Measurements from ENCODE around the gene TRIM42. TPM values are rescaled to one million over a fixed set of nuclear protein-coding genes. Genes with fewer than 3 reads are reported as not detected.

Gene TRIM42
- not detected for total RNA-seq

- WGBS, 2 donors (ENCODE audit: low coverage in 1 of 2): 54% methylated on average over 2 of the region's 2 CpGs; no CpG with 5 or more reads in 1 of the 2 donors
- TF ChIP-seq POLR2AphosphoS5 (IDR thresholded peaks at IDR 0.05) (no peak), CTCF (IDR thresholded peaks at IDR 0.05) (no peak), EP300 (IDR thresholded peaks at IDR 0.05) (no peak), POLR2A (IDR thresholded peaks at IDR 0.05) (no peak)
These were observed at the start of gene TRIM42 for GRCh38 chr3:140677764-140678163. TRIM42 (plus strand) TSS chr3:140678064; CDS start chr3:140678230, 166 bp downstream.

GRCh38 chr3:140628606-140629005 lies 49.3 kb upstream of the TRIM42 start:
- no peak for TF ChIP-seq POLR2AphosphoS5 (IDR thresholded peaks at IDR 0.05)
- no peak for TF ChIP-seq CTCF (IDR thresholded peaks at IDR 0.05)
- TF ChIP-seq EP300 (IDR thresholded peaks at IDR 0.05): no peak
- TF ChIP-seq POLR2A (IDR thresholded peaks at IDR 0.05): no peak
- Histone ChIP-seq H3K9me3 (no peaks in the 10 kb centered on the region), H3K4me1 (no peaks in the 10 kb centered on the region), H3K27ac (no peak overlapping the region), H3K36me3 (no peaks in the 10 kb centered on the region), H3K4me3 (no peak overlapping the region), H3K27me3 (no peaks in the 10 kb centered on the region)
- 48 to 52% methylated on average over 4 of the region's 4 CpGs for WGBS, 2 donors (ENCODE audit: low coverage in 1 of 2)
- no peak for ATAC-seq

More at GRCh38 chr3:140677764-140678163, at the start of gene TRIM42:
- Histone ChIP-seq H3K36me3 (no peaks in the 10 kb centered on the region), H3K27ac (no peak within 1 kb of the TSS), H3K9me3 (peaks cover 0 to 8% (median 0%) of the 10 kb centered on the region in 3 donors), H3K4me3 (no peak within 1 kb of the TSS), H3K4me1 (no peaks in the 10 kb centered on the region), H3K27me3 (no peaks in the 10 kb centered on the region)
- no peak for ATAC-seq

GRCh38 chr3:140629357-140630137 lies 48.3 kb upstream of the TRIM42 start:
- H3K4me1 ChIP-seq: no peaks in the 10 kb centered on the region
- TF ChIP-seq POLR2AphosphoS5 (IDR thresholded peaks at IDR 0.05) (no peak), EP300 (IDR thresholded peaks at IDR 0.05) (no peak), POLR2A (IDR thresholded peaks at IDR 0.05) (no peak), CTCF (IDR thresholded peaks at IDR 0.05) (no peak)
- H3K4me3 ChIP-seq: no peak overlapping the region
- H3K27me3 ChIP-seq: no peaks in the 10 kb centered on the region
- no peaks in the 10 kb centered on the region for H3K36me3 ChIP-seq
- no peak for ATAC-seq
- no peak overlapping the region for H3K27ac ChIP-seq
- H3K9me3 ChIP-seq: no peaks in the 10 kb centered on the region
- WGBS, 2 donors (ENCODE audit: low coverage in 1 of 2): 63 to 92% methylated on average over 3 of the region's 3 CpGs

- no peak overlapping the region for H3K4me3 ChIP-seq
- H3K4me1 ChIP-seq: no peaks in the 10 kb centered on the region
- ATAC-seq: no peak
- H3K27me3 ChIP-seq: no peaks in the 10 kb centered on the region
- no peak overlapping the region for H3K27ac ChIP-seq
- H3K9me3 ChIP-seq: no peaks in the 10 kb centered on the region
- WGBS, 2 donors (ENCODE audit: low coverage in 1 of 2): 55 to 79% methylated on average over 3 to 5 of the region's 5 CpGs
- no peaks in the 10 kb centered on the region for H3K36me3 ChIP-seq
- no peak for TF ChIP-seq EP300 (IDR thresholded peaks at IDR 0.05)
- no peak for TF ChIP-seq CTCF (IDR thresholded peaks at IDR 0.05)
- no peak for TF ChIP-seq POLR2AphosphoS5 (IDR thresholded peaks at IDR 0.05)
- no peak for TF ChIP-seq POLR2A (IDR thresholded peaks at IDR 0.05)
These were observed 47.5 kb upstream of the TRIM42 start for GRCh38 chr3:140630366-140630765.

GRCh38 chr3:140630866-140631265 lies 47.0 kb upstream of the TRIM42 start:
- Histone ChIP-seq H3K4me3 (no peak overlapping the region), H3K9me3 (no peaks in the 10 kb centered on the region), H3K36me3 (no peaks in the 10 kb centered on the region), H3K27me3 (no peaks in the 10 kb centered on the region), H3K4me1 (no peaks in the 10 kb centered on the region), H3K27ac (no peak overlapping the region)
- no peak for TF ChIP-seq EP300 (IDR thresholded peaks at IDR 0.05)
- TF ChIP-seq CTCF (IDR thresholded peaks at IDR 0.05): no peak
- TF ChIP-seq POLR2AphosphoS5 (IDR thresholded peaks at IDR 0.05): no peak
- no peak for TF ChIP-seq POLR2A (IDR thresholded peaks at IDR 0.05)
- no peak for ATAC-seq
